GM23338 (cell line): ENCODE measurements around the gene PML. TPM values are rescaled to one million over a fixed set of nuclear protein-coding genes. Genes with fewer than 3 reads are reported as not detected.

Experiments
- ATAC-seq: fragments of 200-7000 bp; cut with Tn5 transposase; 3 replicates; pipeline ENCODE4 v1.9.1; 2020
- DNase-seq: peaks from one replicate; pipeline ENCODE4 v3.0.0-alpha.2; 2015; ENCODE audit warnings: low spot score
- H2AFZ ChIP-seq: fragments of 200-600 bp; sonication (generic); 2 replicates; pipeline ENCODE4 v1.8.0; 2016; ENCODE audit warnings: antibody characterized with exemption, mild to moderate bottlenecking, moderate library complexity
- H3F3A ChIP-seq: fragments of 200-600 bp; sonication (generic); replicated peaks from 2 replicates; pipeline ENCODE4 v1.8.0; 2017; ENCODE audit warnings: antibody characterized with exemption, mixed run types, low read depth
- H3K27ac ChIP-seq: fragments of 200-600 bp; sonication (generic); 2 replicates; pipeline ENCODE4 v1.6.1; 2016; ENCODE audit warnings: low read depth
- H3K27me3 ChIP-seq: fragments of 200-600 bp; sonication (generic); 2 replicates; pipeline ENCODE4 v1.8.0; 2016; ENCODE audit warnings: mild to moderate bottlenecking, mixed run types, moderate library complexity; ENCODE audit not compliant: insufficient read depth
- H3K36me3 ChIP-seq: fragments of 200-600 bp; sonication (generic); 2 replicates; pipeline ENCODE4 v1.8.0; 2016; ENCODE audit warnings: mild to moderate bottlenecking; ENCODE audit not compliant: insufficient read depth
- H3K4me1 ChIP-seq: fragments of 200-600 bp; sonication (generic); 2 replicates; pipeline ENCODE4 v1.8.0; 2016; ENCODE audit warnings: mild to moderate bottlenecking, moderate library complexity; ENCODE audit not compliant: insufficient read depth
- H3K4me2 ChIP-seq: fragments of 200-600 bp; sonication (generic); 2 replicates; pipeline ENCODE4 v1.7.1; 2017; ENCODE audit warnings: mixed run types
- H3K4me3 ChIP-seq: fragments of 200-600 bp; sonication (generic); 2 replicates; pipeline ENCODE4 v1.6.1; 2016; ENCODE audit warnings: mixed run types
- H3K79me2 ChIP-seq: fragments of 200-600 bp; sonication (generic); replicated peaks from 2 replicates; pipeline ENCODE4 v1.8.0; 2017; ENCODE audit warnings: mild to moderate bottlenecking; ENCODE audit not compliant: insufficient read depth
- H3K9me2 ChIP-seq: fragments of 200-600 bp; sonication (generic); 2 replicates; pipeline ENCODE4 v1.8.0; 2017; ENCODE audit not compliant: insufficient read depth
- H4K20me1 ChIP-seq: fragments of 200-600 bp; sonication (generic); replicated peaks from 2 replicates; pipeline ENCODE4 v1.8.0; 2017; ENCODE audit warnings: mild to moderate bottlenecking; ENCODE audit not compliant: insufficient read depth
- H3K27ac Mint-ChIP-seq: 2 replicates; pipeline ENCODE4 v1.8.0; 2020; ENCODE audit warnings: inconsistent platforms, mild to moderate bottlenecking, moderate library complexity, mixed read lengths
- H3K27me3 Mint-ChIP-seq: 3 replicates; pipeline ENCODE4 v1.8.0; 2022; ENCODE audit warnings: low read depth, mild to moderate bottlenecking, moderate library complexity, mixed read lengths, inconsistent platforms; ENCODE audit not compliant: insufficient read depth, poor library complexity
- H3K36me3 Mint-ChIP-seq: 3 replicates; pipeline ENCODE4 v1.8.0; 2021; ENCODE audit warnings: low read depth, mild to moderate bottlenecking, inconsistent platforms, moderate library complexity, mixed read lengths
- H3K4me1 Mint-ChIP-seq: 3 replicates; pipeline ENCODE4 v1.8.0; 2020; ENCODE audit warnings: mild to moderate bottlenecking, inconsistent platforms, mixed read lengths
- H3K4me3 Mint-ChIP-seq: 3 replicates; pipeline ENCODE4 v1.8.0; 2021; ENCODE audit warnings: moderate library complexity, mild to moderate bottlenecking, inconsistent platforms, mixed read lengths
- H3K9me3 Mint-ChIP-seq: 3 replicates; pipeline ENCODE4 v1.8.0; 2020; ENCODE audit warnings: moderate library complexity, mild to moderate bottlenecking, inconsistent platforms, mixed read lengths
- CREB1 ChIP-seq: fragments of 250-450 bp; sonication (Bioruptor Pico); IDR thresholded peaks from 2 replicates; pipeline ENCODE4 v1.5.0; 2020; ENCODE audit warnings: low read depth, mild to moderate bottlenecking, moderate library complexity
- EZH2 ChIP-seq: fragments of 200-600 bp; sonication (generic); IDR thresholded peaks from one replicate; pipeline ENCODE4 v1.8.0; 2017; ENCODE audit warnings: antibody characterized with exemption, mild to moderate bottlenecking, low read depth; ENCODE audit not compliant: unreplicated experiment
- EZH2phosphoT487 ChIP-seq: fragments of 200-600 bp; sonication (generic); IDR thresholded peaks from one replicate; pipeline ENCODE4 v1.8.1; 2018; ENCODE audit warnings: antibody characterized with exemption; ENCODE audit not compliant: unreplicated experiment
- JUNB ChIP-seq: IDR thresholded peaks from one replicate; pipeline ENCODE4 v1.6.1; 2016; ENCODE audit warnings: antibody characterized with exemption; ENCODE audit not compliant: unreplicated experiment
- NANOG ChIP-seq: IDR thresholded peaks from 2 replicates; pipeline ENCODE4 v1.6.1; 2016; ENCODE audit warnings: antibody characterized with exemption, borderline replicate concordance
- POLR2AphosphoS5 ChIP-seq: IDR thresholded peaks from 2 replicates; pipeline ENCODE4 v1.6.1; 2016; ENCODE audit warnings: antibody characterized with exemption, low read depth
- STAT1 ChIP-seq: IDR thresholded peaks from one replicate; pipeline ENCODE4 v1.6.1; 2016; ENCODE audit warnings: antibody characterized with exemption; ENCODE audit not compliant: unreplicated experiment
- ZNF114 ChIP-seq: fragments of 250-450 bp; sonication (Bioruptor Pico); IDR thresholded peaks from 2 replicates; pipeline ENCODE4 v1.5.0; 2020; ENCODE audit warnings: mild to moderate bottlenecking, moderate library complexity
- ZNF331 ChIP-seq: fragments of 250-450 bp; sonication (Bioruptor Pico); IDR thresholded peaks from 2 replicates; pipeline ENCODE4 v1.5.0; 2020; ENCODE audit warnings: low read depth, mild to moderate bottlenecking, moderate library complexity
- polyA plus RNA-seq: library from polyadenylated mRNA; unstranded; fragments of >200 nt; fragmentation: Nextera tagmentation; extraction: Ambion mirVana; gene quantifications from 2 replicates; pipeline ENCODE4 v1.2.1, GENCODE V29; 2016
- total RNA-seq: library from RNA; depleted of rRNA; stranded (reverse); fragments of >200 nt; shearing (Covaris generic); gene quantifications from 2 replicates; pipeline ENCODE4 v1.2.3, GENCODE V29; 2014
- TF ChIP-seq, protein P1 (sequence below): IDR thresholded peaks from one replicate; pipeline ENCODE4 v1.6.1; 2018; ENCODE audit warnings: antibody characterized with exemption; ENCODE audit not compliant: unreplicated experiment
- TF ChIP-seq, protein P2 (sequence below): IDR thresholded peaks from 2 replicates; pipeline ENCODE4 v1.6.1; 2016; ENCODE audit warnings: antibody characterized with exemption
- TF ChIP-seq, protein P3 (sequence below): fragments of 250-450 bp; sonication (Bioruptor Pico); IDR thresholded peaks from 2 replicates; pipeline ENCODE4 v1.5.0; 2020; ENCODE audit warnings: mild to moderate bottlenecking, moderate library complexity
- TF ChIP-seq, protein P4 (sequence below), 2 experiments: fragments of 200-600 bp in 1 of 2; sonication (generic) in 1 of 2; conservative IDR thresholded peaks; 2 replicates each; pipeline versions ENCODE4 v1.5.1 to v1.6.1; 2016 to 2017; ENCODE audit warnings: antibody characterized with exemption in 2 of 2, low read depth in 2 of 2, mild to moderate bottlenecking in 2 of 2, moderate library complexity in 1 of 2

Gene PML
- total and polyA plus RNA-seq, 2 experiments from 2014 or later, result 19.0 to 73.1 TPM

DNA sequence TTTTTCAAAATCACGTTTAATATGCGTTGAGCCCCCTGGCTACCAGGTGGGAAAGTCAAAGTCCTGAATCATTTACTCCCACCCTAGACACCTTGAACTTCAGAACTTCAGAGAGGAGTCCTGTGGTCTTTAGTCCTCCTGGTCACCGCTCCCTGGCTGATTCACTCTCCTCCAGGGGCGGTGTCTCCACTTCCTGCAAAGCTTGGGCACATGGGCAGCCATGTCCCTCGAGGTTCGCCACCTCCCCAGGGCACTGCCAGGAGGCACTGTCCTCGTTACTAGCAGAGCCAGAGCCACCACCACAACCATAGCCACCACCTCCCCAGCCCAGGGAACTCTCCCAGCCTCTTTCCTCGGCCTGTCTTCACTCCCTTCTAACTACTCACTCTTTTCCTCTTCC, 37.2 kb upstream of the PML start:
- Histone ChIP-seq H3F3A (no peaks in the 10 kb centered on the region), H3K9me2 (no peaks in the 10 kb centered on the region), H2AFZ (no peak overlapping the region), H3K36me3 (no peaks in the 10 kb centered on the region), H3K4me1 (no peaks in the 10 kb centered on the region), H3K79me2 (no peaks in the 10 kb centered on the region), H3K4me2 (no peak overlapping the region), H3K27me3 (no peaks in the 10 kb centered on the region), H3K4me3 (no peak overlapping the region), H4K20me1 (no peaks in the 10 kb centered on the region), H3K27ac (no peak overlapping the region)
- Mint-ChIP-seq H3K4me1 (peaks cover 12% of the 10 kb centered on the region), H3K27me3 (peaks cover 12% of the 10 kb centered on the region), H3K27ac (no peak overlapping the region), H3K4me3 (no peak overlapping the region), H3K9me3 (no peaks in the 10 kb centered on the region), H3K36me3 (no peaks in the 10 kb centered on the region)
- TF ChIP-seq, protein P1, sequence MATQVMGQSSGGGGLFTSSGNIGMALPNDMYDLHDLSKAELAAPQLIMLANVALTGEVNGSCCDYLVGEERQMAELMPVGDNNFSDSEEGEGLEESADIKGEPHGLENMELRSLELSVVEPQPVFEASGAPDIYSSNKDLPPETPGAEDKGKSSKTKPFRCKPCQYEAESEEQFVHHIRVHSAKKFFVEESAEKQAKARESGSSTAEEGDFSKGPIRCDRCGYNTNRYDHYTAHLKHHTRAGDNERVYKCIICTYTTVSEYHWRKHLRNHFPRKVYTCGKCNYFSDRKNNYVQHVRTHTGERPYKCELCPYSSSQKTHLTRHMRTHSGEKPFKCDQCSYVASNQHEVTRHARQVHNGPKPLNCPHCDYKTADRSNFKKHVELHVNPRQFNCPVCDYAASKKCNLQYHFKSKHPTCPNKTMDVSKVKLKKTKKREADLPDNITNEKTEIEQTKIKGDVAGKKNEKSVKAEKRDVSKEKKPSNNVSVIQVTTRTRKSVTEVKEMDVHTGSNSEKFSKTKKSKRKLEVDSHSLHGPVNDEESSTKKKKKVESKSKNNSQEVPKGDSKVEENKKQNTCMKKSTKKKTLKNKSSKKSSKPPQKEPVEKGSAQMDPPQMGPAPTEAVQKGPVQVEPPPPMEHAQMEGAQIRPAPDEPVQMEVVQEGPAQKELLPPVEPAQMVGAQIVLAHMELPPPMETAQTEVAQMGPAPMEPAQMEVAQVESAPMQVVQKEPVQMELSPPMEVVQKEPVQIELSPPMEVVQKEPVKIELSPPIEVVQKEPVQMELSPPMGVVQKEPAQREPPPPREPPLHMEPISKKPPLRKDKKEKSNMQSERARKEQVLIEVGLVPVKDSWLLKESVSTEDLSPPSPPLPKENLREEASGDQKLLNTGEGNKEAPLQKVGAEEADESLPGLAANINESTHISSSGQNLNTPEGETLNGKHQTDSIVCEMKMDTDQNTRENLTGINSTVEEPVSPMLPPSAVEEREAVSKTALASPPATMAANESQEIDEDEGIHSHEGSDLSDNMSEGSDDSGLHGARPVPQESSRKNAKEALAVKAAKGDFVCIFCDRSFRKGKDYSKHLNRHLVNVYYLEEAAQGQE, result no peak
- TF ChIP-seq CREB1 (CRISPR knock-in tag), result no peak
- no peak for TF ChIP-seq POLR2AphosphoS5
- no peak for TF ChIP-seq EZH2phosphoT487
- TF ChIP-seq NANOG, result no peak
- no peak for TF ChIP-seq STAT1
- TF ChIP-seq, protein P2, sequence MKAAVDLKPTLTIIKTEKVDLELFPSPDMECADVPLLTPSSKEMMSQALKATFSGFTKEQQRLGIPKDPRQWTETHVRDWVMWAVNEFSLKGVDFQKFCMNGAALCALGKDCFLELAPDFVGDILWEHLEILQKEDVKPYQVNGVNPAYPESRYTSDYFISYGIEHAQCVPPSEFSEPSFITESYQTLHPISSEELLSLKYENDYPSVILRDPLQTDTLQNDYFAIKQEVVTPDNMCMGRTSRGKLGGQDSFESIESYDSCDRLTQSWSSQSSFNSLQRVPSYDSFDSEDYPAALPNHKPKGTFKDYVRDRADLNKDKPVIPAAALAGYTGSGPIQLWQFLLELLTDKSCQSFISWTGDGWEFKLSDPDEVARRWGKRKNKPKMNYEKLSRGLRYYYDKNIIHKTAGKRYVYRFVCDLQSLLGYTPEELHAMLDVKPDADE, result no peak
- TF ChIP-seq, protein P3, sequence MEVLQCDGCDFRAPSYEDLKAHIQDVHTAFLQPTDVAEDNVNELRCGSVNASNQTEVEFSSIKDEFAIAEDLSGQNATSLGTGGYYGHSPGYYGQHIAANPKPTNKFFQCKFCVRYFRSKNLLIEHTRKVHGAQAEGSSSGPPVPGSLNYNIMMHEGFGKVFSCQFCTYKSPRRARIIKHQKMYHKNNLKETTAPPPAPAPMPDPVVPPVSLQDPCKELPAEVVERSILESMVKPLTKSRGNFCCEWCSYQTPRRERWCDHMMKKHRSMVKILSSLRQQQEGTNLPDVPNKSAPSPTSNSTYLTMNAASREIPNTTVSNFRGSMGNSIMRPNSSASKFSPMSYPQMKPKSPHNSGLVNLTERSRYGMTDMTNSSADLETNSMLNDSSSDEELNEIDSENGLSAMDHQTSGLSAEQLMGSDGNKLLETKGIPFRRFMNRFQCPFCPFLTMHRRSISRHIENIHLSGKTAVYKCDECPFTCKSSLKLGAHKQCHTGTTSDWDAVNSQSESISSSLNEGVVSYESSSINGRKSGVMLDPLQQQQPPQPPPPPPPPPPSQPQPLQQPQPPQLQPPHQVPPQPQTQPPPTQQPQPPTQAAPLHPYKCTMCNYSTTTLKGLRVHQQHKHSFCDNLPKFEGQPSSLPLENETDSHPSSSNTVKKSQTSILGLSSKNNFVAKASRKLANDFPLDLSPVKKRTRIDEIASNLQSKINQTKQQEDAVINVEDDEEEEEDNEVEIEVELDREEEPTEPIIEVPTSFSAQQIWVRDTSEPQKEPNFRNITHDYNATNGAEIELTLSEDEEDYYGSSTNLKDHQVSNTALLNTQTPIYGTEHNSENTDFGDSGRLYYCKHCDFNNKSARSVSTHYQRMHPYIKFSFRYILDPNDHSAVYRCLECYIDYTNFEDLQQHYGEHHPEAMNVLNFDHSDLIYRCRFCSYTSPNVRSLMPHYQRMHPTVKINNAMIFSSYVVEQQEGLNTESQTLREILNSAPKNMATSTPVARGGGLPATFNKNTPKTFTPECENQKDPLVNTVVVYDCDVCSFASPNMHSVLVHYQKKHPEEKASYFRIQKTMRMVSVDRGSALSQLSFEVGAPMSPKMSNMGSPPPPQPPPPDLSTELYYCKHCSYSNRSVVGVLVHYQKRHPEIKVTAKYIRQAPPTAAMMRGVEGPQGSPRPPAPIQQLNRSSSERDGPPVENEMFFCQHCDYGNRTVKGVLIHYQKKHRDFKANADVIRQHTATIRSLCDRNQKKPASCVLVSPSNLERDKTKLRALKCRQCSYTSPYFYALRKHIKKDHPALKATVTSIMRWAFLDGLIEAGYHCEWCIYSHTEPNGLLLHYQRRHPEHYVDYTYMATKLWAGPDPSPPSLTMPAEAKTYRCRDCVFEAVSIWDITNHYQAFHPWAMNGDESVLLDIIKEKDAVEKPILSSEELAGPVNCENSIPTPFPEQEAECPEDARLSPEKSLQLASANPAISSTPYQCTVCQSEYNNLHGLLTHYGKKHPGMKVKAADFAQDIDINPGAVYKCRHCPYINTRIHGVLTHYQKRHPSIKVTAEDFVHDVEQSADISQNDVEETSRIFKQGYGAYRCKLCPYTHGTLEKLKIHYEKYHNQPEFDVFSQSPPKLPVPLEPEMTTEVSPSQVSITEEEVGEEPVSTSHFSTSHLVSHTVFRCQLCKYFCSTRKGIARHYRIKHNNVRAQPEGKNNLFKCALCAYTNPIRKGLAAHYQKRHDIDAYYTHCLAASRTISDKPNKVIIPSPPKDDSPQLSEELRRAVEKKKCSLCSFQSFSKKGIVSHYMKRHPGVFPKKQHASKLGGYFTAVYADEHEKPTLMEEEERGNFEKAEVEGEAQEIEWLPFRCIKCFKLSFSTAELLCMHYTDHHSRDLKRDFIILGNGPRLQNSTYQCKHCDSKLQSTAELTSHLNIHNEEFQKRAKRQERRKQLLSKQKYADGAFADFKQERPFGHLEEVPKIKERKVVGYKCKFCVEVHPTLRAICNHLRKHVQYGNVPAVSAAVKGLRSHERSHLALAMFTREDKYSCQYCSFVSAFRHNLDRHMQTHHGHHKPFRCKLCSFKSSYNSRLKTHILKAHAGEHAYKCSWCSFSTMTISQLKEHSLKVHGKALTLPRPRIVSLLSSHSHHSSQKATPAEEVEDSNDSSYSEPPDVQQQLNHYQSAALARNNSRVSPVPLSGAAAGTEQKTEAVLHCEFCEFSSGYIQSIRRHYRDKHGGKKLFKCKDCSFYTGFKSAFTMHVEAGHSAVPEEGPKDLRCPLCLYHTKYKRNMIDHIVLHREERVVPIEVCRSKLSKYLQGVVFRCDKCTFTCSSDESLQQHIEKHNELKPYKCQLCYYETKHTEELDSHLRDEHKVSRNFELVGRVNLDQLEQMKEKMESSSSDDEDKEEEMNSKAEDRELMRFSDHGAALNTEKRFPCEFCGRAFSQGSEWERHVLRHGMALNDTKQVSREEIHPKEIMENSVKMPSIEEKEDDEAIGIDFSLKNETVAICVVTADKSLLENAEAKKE (CRISPR knock-in tag), result no peak
- TF ChIP-seq, protein P4, sequence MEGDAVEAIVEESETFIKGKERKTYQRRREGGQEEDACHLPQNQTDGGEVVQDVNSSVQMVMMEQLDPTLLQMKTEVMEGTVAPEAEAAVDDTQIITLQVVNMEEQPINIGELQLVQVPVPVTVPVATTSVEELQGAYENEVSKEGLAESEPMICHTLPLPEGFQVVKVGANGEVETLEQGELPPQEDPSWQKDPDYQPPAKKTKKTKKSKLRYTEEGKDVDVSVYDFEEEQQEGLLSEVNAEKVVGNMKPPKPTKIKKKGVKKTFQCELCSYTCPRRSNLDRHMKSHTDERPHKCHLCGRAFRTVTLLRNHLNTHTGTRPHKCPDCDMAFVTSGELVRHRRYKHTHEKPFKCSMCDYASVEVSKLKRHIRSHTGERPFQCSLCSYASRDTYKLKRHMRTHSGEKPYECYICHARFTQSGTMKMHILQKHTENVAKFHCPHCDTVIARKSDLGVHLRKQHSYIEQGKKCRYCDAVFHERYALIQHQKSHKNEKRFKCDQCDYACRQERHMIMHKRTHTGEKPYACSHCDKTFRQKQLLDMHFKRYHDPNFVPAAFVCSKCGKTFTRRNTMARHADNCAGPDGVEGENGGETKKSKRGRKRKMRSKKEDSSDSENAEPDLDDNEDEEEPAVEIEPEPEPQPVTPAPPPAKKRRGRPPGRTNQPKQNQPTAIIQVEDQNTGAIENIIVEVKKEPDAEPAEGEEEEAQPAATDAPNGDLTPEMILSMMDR (conservative IDR thresholded peaks at IDR 0.05; ENCODE audit: low read depth in 2 of 2), result no peak
- no peak for TF ChIP-seq ZNF331
- no peak for TF ChIP-seq JUNB
- TF ChIP-seq ZNF114 (CRISPR knock-in tag), result no peak
- TF ChIP-seq EZH2, result no peak
- DNase-seq (no peak), ATAC-seq (no peak)
